NCI-H2029 (cell line): ENCODE data around the gene FOXL1.

ENCODE experiments used
- DNase-seq: peaks from one replicate; lab custom pipeline; 2025; lab: John Stamatoyannopoulos, UW

The FOXL1 gene

GRCh38 chr16:86578061-86578599, at the start of gene FOXL1:
Gene FOXL1, plus strand, starts transcription at chr16:86578549. Its CDS starts 175 bp downstream, at chr16:86578724.
- no peak for DNase-seq

GRCh38 chr16:86529160-86529559, 49.2 kb upstream of the FOXL1 start:
- no peak for DNase-seq

- DNase-seq = no peak
These were observed 47.8 kb upstream of the FOXL1 start for GRCh38 chr16:86530251-86531190.

- DNase-seq = no peak
These were observed 47.2 kb upstream of the FOXL1 start for GRCh38 chr16:86531191-86531545.

GRCh38 chr16:86531641-86532525, 46.5 kb upstream of the FOXL1 start:
- DNase-seq = no peak

GRCh38 chr16:86532526-86532815, 45.9 kb upstream of the FOXL1 start:
- no peak for DNase-seq

- DNase-seq = no peak
These were observed 45.3 kb upstream of the FOXL1 start for GRCh38 chr16:86533076-86533475.

- DNase-seq = no peak
These were observed 44.5 kb upstream of the FOXL1 start for GRCh38 chr16:86533767-86534351.

- DNase-seq = no peak
These were observed 43.4 kb upstream of the FOXL1 start for GRCh38 chr16:86534779-86535615.

GRCh38 chr16:86536621-86537020, 41.7 kb upstream of the FOXL1 start:
- DNase-seq = no peak

GRCh38 chr16:86537486-86537885, 40.9 kb upstream of the FOXL1 start:
- DNase-seq = no peak

- DNase-seq = no peak
These were observed 40.1 kb upstream of the FOXL1 start for GRCh38 chr16:86538196-86538780.

GRCh38 chr16:86540894-86541293, 37.5 kb upstream of the FOXL1 start:
- no peak for DNase-seq

- no peak for DNase-seq
These were observed 36.8 kb upstream of the FOXL1 start for GRCh38 chr16:86541560-86541959.

- DNase-seq = no peak
These were observed 35.3 kb upstream of the FOXL1 start for GRCh38 chr16:86542756-86543750.

GRCh38 chr16:86545481-86545880, 32.9 kb upstream of the FOXL1 start:
- no peak for DNase-seq

- no peak for DNase-seq
These were observed 32.3 kb upstream of the FOXL1 start for GRCh38 chr16:86545954-86546637.

GRCh38 chr16:86546638-86547013, 31.7 kb upstream of the FOXL1 start:
- no peak for DNase-seq

- DNase-seq = no peak
These were observed 31.1 kb upstream of the FOXL1 start for GRCh38 chr16:86547286-86547685.
